HG02973 (cell line): Measurements from ENCODE around the gene CYRIA.
A peak's percentile ranks its signal among the peaks of the same experiment; 100 is the strongest.

Source experiments
- ATAC-seq: cut with Tn5 transposase; IDR thresholded peaks from one replicate; pipeline ENCODE4 v1.9.1; 2021; ENCODE audit warnings: moderate library complexity; ENCODE audit not compliant: unreplicated experiment

CYRIA gene

DNA sequence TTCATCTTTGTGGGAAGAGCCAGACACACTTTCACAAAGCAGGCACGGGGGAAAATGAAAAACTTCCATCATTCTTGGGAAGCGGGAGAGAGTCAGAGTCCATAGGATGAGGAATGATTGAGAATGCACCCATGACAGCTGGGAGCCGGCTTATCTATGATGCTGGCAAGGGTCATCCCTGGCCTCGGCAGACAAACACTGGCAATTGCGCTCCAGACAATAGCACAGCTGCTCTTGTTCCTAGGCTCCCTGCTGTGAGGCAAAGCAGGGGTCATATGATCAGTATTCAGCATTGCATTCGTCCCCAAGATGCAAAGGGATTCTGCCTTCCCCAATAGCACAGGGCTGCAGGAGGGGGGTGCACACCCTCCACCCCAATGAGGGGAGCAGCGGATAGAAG is 33.0 kb downstream of the CYRIA start:
- ATAC-seq, result no peak

DNA sequence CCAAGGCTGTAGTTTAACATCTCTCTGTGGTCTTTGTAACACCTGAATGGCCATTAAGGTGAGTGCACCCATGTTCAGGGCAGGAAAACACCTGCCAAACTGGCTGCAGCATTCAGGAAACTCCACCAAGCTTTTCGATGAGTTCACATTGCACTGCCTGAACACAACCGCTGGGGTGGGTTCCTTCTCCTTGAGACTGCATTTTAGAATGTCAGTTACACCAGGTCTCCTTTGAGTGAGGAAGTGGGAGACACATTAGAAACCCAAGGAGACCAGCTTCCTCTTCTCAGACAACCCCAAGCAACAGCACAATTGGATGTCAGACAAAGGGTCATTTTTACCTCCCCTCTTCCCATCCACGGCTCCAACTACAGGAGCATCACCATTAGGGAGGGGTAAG is 35.2 kb downstream of the CYRIA start:
- ATAC-seq, result no peak

DNA sequence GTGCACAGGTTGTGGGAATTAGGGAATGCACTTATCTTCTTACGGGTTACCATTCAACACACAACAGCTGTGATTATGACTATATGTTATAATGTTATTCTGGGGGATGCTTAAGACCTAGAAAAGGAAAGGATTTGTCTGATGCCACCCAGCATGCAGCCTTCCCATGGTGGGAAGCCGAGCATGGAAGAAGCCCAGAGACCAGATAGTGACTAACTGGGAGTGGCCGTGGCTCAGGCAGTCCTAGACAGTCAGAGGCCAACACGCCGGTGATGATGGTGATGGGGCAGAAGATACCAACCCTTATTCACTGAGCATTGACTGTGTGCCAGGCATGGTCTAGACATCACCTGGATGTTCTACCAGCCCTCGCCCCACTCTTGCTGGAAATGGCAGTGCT is 35.9 kb downstream of the CYRIA start:
- ATAC-seq, result no peak

DNA sequence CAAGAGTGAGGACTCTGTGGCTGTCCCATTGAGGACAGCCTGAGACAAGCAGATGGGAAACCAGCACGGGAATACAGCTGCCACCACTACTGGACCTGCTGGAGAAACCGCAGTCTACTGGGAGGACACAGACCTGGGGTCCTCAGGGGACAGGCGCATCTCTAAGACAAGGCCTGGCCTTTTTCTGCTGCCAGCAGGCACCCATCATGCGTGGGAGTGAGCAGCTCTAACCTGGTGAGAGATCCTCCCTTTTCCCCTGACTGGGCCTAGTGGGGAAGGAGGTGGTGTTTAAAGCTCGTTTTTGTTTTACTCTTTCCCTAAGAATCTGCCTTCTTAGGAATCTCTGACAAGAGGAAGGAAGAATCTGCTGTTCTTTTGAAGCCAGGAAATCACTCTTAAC is 36.6 kb downstream of the CYRIA start:
- ATAC-seq, result no peak

DNA sequence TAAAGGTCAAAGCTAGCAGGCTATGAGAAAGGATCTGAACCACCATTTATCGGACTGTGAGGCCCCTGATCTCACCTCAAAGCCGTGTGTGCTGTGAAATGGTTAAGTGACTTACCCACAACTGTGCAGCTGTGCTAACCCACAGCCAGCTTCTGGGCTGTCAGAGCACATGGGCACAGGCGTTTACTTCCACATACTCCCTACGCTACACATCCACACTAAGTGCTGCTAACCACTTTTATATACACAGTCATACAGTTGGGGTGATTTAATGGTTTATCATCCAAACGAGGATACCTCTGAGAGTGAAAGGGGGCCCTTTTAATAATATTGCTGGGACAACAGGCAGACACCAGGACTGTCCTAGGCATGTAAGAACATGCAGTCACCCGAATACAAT is 37.3 kb downstream of the CYRIA start:
- ATAC-seq, result no peak

DNA sequence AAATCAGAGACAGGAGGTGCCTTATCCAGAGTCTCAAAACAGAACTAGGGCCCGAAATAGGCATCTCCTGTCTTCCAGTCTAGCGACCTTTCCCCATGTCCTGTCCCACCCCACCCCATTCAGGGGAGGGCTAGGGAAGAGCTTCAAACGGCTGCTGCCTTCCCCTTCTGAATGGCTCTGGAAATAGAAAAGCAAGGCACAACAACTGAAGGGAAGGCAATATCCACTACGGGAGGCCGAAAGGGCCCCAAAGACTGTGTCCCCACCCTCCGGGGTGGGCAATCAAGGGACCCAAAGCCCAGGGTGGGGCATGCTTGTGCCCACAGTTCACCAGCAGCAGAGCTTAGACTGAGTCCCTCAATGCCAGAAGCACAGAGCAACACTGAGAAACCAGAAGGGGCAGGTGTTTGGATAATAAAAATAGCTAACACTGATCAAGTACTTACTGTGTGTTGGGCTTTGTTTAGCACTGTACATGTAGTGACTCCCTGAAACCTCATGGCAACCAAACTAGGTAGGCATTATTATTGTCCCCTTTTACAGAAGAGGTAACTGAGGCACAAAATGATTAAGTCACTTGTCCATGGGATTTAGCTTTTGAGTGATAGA is 38.5 kb downstream of the CYRIA start:
- no peak for ATAC-seq

DNA sequence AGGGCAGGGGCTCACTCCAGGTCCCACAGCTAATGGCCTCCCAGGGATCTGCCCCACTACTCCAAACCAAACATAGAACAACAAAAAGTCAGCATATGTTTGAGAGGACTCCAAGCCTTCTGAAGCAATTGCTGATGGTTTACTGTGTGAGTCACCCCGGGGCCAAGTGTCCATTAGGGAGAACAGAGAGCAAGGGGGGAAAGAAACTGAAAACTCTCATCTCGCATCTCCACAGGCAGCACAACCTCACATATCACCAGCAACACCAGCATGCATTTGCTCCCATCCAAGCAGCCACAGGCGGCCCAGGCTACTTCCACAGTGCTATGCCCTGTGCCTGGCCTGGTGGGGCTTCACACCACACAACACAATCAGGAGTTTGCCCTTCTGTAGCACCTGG is 39.1 kb downstream of the CYRIA start:
- ATAC-seq, result no peak

DNA sequence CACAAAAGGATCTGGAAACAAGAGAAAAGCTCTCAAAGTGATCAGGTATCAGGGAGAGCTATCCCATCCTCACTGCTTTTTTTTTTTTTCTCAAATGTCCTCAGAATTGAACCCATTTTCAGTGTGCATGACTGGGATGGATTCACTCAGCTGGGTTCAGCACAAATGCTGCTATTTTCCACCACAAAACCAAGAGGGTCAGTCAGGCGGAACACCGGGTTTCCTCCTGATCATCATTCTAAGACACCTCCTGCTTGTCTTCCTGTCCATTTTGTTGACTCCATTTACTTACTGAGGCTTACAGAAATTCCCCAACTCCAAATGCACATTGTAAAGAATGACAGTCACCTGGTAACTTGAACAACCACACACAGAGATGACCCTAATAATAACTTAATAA is 39.9 kb downstream of the CYRIA start:
- peak; percentile 63 for ATAC-seq

DNA sequence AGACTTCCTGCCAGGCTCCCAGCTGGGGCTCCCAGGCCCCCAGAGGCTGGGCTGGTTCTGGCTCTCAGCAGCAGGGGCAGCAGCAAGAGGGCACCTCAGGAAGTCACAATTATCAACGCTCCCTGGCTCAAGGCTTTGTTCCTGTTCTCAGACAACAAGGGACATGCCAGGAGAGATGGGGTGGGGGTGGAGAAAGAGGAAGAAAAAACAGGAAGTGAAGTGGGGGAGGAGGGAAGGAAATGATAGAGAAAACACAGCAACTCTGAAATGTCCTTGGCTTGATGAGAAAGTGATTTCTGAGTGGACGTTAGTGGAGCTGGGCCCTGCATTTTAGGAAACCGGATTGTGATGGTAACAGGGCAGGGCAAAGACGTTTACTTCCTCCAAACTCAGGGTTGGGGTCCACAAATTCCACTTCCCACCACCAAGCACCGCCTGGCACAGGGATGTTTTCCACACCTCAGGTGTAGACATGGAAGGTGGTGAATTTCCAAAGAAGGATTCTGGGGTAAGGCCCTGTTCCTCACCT is 40.4 kb downstream of the CYRIA start:
- no peak for ATAC-seq

DNA sequence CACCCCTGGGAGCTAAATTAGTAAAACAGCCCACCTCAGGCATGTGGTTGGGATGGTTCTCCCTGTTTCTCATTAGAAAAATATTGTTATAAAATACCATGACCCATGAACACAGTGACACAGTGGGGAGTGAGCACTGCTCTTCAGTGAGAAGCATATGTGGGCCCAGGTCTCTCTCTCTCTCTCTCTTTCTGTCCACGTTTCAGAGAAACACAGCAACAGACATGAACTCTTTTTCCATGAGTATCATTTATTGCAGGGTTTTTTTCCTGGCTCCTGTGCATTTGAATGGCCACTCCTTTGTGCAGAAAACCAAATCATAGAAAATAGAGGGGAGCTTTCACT is 41.2 kb downstream of the CYRIA start:
- no peak for ATAC-seq

DNA sequence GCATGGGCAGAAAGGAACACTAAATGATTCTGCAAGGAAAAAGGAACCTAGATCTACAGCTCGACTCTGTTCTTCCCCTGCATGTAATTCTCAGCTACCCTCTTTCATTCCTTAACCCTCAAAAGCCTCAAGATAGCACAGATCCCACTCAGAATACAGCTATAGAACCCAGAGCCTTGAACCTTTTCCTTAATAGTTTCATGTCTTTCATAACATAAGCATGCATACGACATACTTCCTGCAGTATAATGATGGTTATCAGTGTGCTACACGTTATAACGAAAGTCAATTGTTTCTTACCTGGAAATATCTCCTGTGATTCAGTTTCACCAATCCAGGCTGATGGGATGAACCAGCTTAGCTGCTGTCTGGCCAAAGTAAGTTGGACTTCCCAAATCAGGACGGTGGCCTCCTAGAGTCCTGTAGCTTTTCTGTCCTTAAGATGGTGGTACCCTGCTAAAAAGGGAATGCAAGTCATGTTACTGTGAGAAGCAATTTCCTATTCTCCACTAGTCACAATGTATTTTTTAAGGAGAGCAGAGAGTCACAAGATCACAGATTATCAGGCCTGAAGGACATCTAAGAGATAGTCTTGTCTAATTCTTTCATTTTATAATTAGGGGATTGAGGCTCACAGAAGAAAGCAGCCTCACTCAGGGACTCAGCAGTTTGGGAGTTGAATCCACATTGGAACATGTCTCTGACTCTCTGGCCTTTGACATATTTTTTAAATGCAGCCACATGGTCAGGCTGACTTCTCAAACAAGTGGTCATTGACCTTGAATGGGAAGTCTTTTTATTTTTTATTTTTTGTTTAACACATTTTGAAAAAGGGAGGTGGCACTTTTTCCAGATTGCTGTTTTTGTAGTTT is 41.8 kb downstream of the CYRIA start:
- ATAC-seq, result no peak

DNA sequence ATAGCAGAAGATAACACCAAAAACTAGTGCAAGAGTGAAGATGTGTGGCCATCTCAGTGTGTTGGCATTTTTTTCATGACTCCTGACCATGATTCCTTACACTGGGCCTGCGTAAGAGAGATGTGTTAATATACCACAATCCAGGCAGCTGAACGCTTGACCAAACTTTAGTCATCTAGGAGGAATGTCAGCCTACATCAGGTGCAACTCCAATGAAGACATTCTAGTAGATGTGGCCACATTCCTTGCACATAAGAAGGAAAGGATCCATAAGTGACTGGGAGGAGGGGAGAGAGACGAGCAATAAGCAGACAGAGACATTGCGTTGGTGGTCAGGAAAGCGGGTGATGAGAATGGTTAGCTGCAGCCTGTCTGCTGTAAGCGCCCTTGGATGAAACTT is 42.6 kb downstream of the CYRIA start:
- no peak for ATAC-seq

DNA sequence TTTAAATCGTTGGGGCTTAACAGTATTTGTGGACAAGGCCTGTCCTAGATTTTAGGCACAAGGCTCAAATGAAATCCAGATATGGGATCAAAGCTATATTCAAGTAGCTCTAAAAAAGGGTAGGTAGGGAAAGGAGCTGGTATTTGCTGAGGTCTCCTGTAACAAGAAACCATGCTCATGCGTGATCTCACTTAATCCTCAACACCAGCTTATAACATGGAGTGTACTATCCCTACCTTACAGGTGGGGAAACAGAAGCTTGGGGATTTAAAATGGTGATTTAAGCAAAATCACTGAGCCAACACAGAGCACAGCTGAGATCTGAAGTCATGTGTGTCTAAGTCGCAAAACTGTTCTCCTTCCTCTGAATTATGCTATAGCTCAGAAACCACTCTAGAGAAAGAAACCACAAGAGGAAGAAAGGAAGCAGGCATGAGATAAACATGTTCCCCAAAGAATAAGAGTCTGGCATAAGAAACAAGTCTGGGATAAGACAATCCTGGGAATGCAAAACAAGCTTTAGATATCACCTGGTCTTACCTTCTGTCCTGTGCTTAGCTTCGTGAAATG is 43.1 kb downstream of the CYRIA start:
- ATAC-seq, result no peak

DNA sequence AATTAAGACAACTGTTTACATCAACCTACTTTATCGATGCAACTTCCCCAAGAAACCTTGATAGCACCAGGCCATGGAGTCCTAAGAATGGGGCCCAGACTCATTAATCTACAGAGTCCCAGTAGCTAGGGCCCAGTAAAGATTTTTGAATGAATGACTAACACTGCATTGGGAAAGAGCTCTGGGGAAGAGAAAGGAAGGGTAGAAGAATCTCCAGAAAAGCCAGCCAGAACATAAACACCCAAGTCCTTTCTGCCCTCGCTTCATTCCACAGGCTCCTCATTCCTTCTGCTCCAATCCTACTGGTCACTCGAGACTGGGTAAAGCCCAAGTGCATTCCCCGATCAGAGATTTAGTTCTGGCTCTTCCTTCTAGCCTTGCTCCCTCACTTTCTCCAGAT is 44.3 kb downstream of the CYRIA start:
- no peak for ATAC-seq

DNA sequence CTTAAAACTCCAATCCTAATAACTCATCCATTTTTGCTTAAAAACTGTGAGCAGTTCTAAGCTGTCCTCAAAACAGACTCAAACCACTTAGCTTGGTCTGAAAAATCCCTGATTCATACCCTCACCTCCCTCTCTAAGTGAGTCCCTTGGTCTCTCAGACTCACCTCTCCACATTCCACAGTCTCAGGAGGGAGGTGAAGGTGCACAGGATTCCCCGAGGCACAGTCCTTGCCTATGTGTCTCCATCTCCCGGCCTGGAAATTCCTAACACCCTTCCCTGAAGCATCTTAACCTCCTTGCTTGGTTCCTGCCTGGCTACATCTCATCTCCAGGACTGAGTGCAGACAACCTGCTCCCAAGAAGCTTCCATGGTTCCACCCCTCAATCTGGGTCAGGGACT is 45.0 kb downstream of the CYRIA start:
- no peak for ATAC-seq

DNA sequence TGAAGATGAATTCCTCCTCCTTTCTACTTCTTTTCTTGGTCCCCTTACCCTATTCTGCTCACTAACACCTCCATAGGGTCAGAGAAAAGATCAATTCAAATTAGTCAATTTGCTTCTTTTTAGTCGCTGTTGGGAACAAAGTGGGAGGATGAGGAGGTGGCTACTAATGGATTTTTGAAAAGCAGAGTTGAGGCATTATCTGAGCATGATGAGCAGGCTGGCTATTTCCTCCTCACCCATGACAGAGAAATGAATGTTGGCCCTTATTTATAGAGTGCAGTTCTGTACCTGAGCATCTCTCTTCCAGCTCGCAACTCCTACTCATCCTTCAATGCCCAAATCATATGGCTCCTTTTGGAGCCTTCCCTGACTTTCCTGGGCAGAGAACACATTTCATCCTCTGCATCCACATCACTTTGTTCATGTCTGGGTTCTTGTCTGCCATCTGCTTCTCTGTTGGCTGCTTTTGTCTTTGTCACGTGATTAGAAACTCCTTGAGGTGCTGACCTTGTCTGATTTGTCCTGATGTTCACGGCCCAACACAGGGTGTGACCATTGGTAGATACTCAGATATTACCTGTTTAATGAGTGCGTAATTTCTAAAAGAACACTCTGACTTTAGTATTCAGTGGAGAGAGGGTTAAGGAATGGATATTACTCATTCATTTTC is 45.9 kb downstream of the CYRIA start:
- ATAC-seq, result no peak

DNA sequence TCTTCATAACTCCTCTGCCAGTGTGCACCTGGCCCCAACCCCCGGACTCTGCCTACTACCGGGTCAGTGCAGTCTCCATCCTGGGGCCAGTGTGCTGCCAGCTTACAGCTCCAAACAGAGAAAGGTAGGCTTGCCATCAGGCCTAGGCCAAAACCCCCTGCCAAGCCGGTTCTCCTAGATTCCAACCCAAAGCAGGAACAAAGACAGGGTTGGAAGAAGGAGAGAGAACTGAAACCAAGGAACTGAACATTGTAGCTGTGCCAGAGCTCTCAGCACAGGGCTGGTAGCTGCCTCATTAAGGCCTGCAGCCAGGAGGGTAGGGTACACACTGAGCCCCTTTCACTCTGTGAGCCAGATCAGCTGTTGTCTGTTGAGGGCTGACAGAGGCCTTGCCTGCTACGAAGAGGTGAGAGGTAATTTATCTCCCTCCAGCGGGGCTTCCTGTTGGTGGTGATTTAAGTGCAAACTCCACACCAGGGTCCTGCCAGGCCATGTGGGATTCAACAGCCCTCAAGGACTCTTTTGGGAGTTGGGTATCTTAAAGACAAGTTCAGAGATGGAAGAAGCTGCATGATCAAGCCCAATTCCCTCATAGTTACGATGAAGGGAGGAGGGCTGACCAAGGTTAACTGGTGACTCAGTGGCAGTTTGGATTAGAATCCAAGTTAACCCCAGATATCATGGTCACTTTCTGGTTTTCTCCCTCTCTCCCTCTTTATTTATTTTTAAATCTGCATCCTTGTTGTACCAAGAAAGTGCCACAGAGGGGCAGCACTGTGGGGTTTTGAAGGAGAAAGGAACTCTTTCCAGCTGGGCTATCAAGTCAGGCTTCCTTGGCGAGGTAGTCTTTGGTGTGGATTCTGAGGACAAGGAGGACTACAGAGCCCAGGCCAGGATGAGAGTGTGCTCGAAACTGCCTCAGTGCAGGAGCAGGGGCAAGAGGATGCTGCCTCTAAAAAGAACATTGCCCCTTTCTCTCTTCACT is 48.1 kb downstream of the CYRIA start:
- ATAC-seq, result no peak
